ENCODE results near the gene STK39. TPM values are rescaled to one million over a fixed set of nuclear protein-coding genes. Genes with fewer than 3 reads are reported as not detected.

Gene STK39
- total RNA-seq, 4 donors from 2014 or later: 35.3 to 58.0 (median 47.0) TPM

DNA sequence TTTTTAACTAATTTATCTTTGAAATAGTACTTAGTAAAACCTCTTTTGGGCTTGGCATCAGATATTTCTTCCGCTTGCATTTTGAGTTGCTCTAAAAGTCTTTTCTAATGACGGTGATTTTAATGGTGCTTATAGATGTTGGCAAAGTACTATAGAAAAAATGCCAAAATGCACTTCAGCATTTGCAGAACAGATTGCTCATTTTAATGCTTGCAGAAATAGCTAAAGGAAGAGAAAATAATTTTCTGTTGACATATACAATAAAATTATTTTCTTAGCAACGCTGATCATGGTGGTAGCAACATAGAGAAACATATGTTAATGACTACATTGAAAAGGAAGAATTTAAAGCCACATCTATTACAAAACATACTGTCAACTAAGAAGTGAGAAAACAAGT, 170.7 kb downstream of the STK39 start:
- no peak for ATAC-seq
- H3K27ac ChIP-seq: no peak overlapping the region

DNA sequence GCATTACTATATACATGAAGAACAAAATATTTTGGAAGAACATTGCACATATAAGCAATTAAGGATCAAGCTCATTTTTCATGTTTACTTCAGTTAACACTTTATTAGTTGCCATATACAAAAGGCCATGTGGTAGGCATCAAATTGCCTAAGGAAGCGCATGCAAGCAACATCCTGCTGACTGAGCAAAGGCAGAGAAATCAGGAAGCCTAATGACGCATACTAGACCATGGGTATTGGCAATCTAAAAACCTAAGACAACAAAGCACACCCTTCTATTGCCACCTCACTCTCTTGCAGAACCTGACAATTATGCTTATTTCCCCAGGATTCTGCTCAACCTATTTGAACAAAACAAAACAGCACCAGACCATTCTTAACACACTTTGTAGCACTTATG, 171.9 kb downstream of the STK39 start:
- Histone ChIP-seq H3K27ac (no peak overlapping the region), H3K4me1 (no peaks in the 10 kb centered on the region), H3K27me3 (no peaks in the 10 kb centered on the region), H3K9me3 (no peaks in the 10 kb centered on the region), H3K4me3 (no peak overlapping the region), H3K36me3 (peaks cover 0 to 22% of the 10 kb centered on the region in 2 donors)
- no peak for ATAC-seq
- 86 to 92% methylated on average over 2 of the region's 2 CpGs for WGBS, 2 donors (ENCODE audit: low coverage in 1 of 2)
- TF ChIP-seq EP300 (IDR thresholded peaks at IDR 0.05) (no peak), POLR2A (IDR thresholded peaks at IDR 0.05) (no peak), CTCF (IDR thresholded peaks at IDR 0.05) (no peak), POLR2AphosphoS5 (IDR thresholded peaks at IDR 0.05) (no peak)

More for the DNA sequence above, 170.7 kb downstream of the STK39 start:
- WGBS, 2 donors (ENCODE audit: low coverage in 1 of 2): 56 to 63% methylated on average over 3 of the region's 3 CpGs
- no peaks in the 10 kb centered on the region for H3K4me1 ChIP-seq
- H3K27me3 ChIP-seq: no peaks in the 10 kb centered on the region
- H3K36me3 ChIP-seq: peaks cover 0 to 26% of the 10 kb centered on the region in 2 donors
- no peaks in the 10 kb centered on the region for H3K9me3 ChIP-seq
- H3K4me3 ChIP-seq: no peak overlapping the region
- TF ChIP-seq CTCF (IDR thresholded peaks at IDR 0.05) (no peak), EP300 (IDR thresholded peaks at IDR 0.05) (no peak), POLR2A (IDR thresholded peaks at IDR 0.05) (no peak), POLR2AphosphoS5 (IDR thresholded peaks at IDR 0.05) (no peak)

DNA sequence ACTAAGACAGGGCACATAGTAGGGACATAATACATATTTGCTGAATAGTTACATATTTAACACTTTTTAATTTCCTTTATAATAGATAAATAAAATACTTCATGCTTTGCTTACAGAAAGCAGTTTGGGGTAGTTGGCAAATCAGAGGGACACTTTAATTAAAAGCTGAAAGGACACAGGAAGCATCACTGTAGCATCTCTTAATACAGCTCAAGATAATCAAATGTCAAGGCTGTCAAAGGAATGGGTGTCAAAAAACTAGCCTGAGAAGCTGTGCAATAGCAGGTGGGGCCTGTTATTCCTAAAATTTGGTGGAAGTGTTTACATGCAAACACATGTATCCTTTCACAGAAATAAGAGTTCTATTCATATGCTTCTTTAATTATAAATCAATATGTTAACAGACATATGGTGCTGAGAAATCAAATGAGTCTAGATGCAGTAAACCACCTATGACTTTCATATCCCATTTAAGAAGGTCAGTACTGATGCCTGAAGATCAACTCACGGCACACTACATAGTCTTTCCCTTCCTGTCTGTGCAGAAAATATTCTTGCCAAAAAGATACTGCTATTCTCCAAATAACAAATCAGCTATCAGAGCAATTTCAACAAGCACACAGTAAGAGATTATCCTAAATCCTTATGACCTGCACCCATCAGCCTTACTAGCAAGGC, 174.6 kb downstream of the STK39 start:
- no peak for ATAC-seq
- TF ChIP-seq POLR2A (IDR thresholded peaks at IDR 0.05) (no peak), EP300 (IDR thresholded peaks at IDR 0.05) (no peak), CTCF (IDR thresholded peaks at IDR 0.05) (no peak), POLR2AphosphoS5 (IDR thresholded peaks at IDR 0.05) (no peak)
- H3K27ac ChIP-seq: no peak overlapping the region
- peaks cover 0 to 24% of the 10 kb centered on the region in 2 donors for H3K36me3 ChIP-seq
- no peaks in the 10 kb centered on the region for H3K9me3 ChIP-seq
- H3K4me3 ChIP-seq: no peak overlapping the region
- WGBS, 2 donors (ENCODE audit: low coverage in 1 of 2): 79 to 83% methylated on average over 1 of the region's 1 CpG
- H3K4me1 ChIP-seq: no peaks in the 10 kb centered on the region
- no peaks in the 10 kb centered on the region for H3K27me3 ChIP-seq

- peaks cover 0 to 61% of the 10 kb centered on the region in 2 donors for H3K36me3 ChIP-seq
- H3K27ac ChIP-seq: no peak overlapping the region
- H3K9me3 ChIP-seq: no peaks in the 10 kb centered on the region
- H3K4me1 ChIP-seq: no peaks in the 10 kb centered on the region
- 85 to 98% methylated on average over 6 to 9 of the region's 9 CpGs for WGBS, 2 donors (ENCODE audit: low coverage in 1 of 2)
- no peak overlapping the region for H3K4me3 ChIP-seq
- H3K27me3 ChIP-seq: no peaks in the 10 kb centered on the region
- no peak for TF ChIP-seq POLR2AphosphoS5 (IDR thresholded peaks at IDR 0.05)
- TF ChIP-seq EP300 (IDR thresholded peaks at IDR 0.05): no peak
- ATAC-seq: no peak
Measured at GRCh38 chr2:168064011-168064998, 183.1 kb downstream of the STK39 start.

GRCh38 chr2:168062936-168063335, 184.5 kb downstream of the STK39 start:
- no peak for ATAC-seq
- Histone ChIP-seq H3K4me1 (no peaks in the 10 kb centered on the region), H3K27ac (no peak overlapping the region), H3K36me3 (peaks cover 0 to 66% of the 10 kb centered on the region in 2 donors), H3K4me3 (no peak overlapping the region), H3K9me3 (no peaks in the 10 kb centered on the region), H3K27me3 (no peaks in the 10 kb centered on the region)
- TF ChIP-seq EP300 (IDR thresholded peaks at IDR 0.05) (no peak), CTCF (IDR thresholded peaks at IDR 0.05) (no peak), POLR2A (IDR thresholded peaks at IDR 0.05) (no peak), POLR2AphosphoS5 (IDR thresholded peaks at IDR 0.05) (no peak)
- 61 to 71% methylated on average over 3 of the region's 3 CpGs for WGBS, 2 donors (ENCODE audit: low coverage in 1 of 2)
